Measurements from ENCODE around the gene PLCL1. TPM values are rescaled to one million over a fixed set of nuclear protein-coding genes. Genes with fewer than 3 reads are reported as not detected.

Gene PLCL1
- total and polyA plus RNA-seq, 2 donors (not counting 3 experiments of a cell fraction or from before 2014, with no cell fraction given), result 0.79 to 3.4 TPM

DNA sequence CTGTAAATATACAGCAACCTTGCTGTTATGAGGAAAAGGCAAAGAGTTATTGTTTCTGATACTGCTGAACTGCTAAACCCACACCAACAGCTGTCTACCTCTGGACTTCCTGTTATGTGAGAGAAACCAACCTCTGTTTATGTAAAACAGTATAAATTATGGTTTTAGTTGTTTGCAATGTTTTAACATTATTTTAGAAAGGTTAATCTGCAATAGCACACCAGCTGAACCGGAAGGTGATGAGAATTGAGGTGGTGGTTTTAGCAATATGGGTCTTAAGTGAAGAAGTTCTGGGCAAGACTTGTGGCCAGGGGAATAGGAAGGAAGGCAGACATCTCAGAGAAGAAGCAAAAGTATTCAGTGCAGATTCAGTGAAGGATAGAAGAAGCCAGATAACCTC, 237.8 kb downstream of the PLCL1 start:
- H3K4me1 ChIP-seq (ENCODE audit: control insufficient read depth, extremely low read depth, insufficient read depth, low read length), result no peaks in the 10 kb centered on the region
- no peak for DNase-seq (ENCODE audit: low read depth, low spot score)
- TF ChIP-seq GATA2 (IDR thresholded peaks at IDR 0.05; ENCODE audit: insufficient read depth, insufficient read length, low read depth, low read length) (no peak), POLR2AphosphoS5 (IDR thresholded peaks at IDR 0.05; ENCODE audit: insufficient read depth, low read depth, low read length) (no peak), POLR2A (IDR thresholded peaks at IDR 0.05; ENCODE audit: low read depth, low read length) (no peak)
- H3K4me3 ChIP-seq (replicated peaks in 1 of 3; ENCODE audit: insufficient read depth in 1 of 3, low read depth in 1 of 3, low read length in 3 of 3), result no peak overlapping the region
- dilution Hi-C loops (cut with MboI; ENCODE audit: extremely low pct_ligation_motif_present, low sequenced_read_pairs), result no loop called here
- no peaks in the 10 kb centered on the region for H3K27me3 ChIP-seq (ENCODE audit: control insufficient read depth in 2 of 2, insufficient read depth in 2 of 2, low read length in 2 of 2)
- no peak overlapping the region for H3K27ac ChIP-seq (ENCODE audit: insufficient read depth, low read depth, low read length)
- no peak overlapping the region for H3K9ac ChIP-seq (replicated peaks; ENCODE audit: extremely low read depth, insufficient read depth, low read length)
- no TSS peak for BruUV-seq (replicated peaks)
- intact Hi-C loops (cut with micrococcal nuclease), result no loop called here
- POLR2A ChIA-PET, result no interaction called here
- no peaks in the 10 kb centered on the region for H4K20me1 ChIP-seq (replicated peaks; ENCODE audit: control insufficient read depth, extremely low read depth, insufficient read depth, low read length)
- H3K79me2 ChIP-seq (ENCODE audit: control insufficient read depth, insufficient read depth, low read length), result no peaks in the 10 kb centered on the region
- no peak overlapping the region for H3K4me2 ChIP-seq (ENCODE audit: insufficient read depth, low read length)
- CTCF ChIA-PET, result no interaction called here
- no peaks in the 10 kb centered on the region for H3K9me1 ChIP-seq (replicated peaks; ENCODE audit: control insufficient read depth, extremely low read depth, insufficient read depth, low read length)
- H2AFZ ChIP-seq (ENCODE audit: low read depth, low read length), result no peak overlapping the region
- H3K9me3 ChIP-seq (replicated peaks; ENCODE audit: control insufficient read depth, insufficient read depth, low read length), result no peaks in the 10 kb centered on the region
- no peaks in the 10 kb centered on the region for H3K36me3 ChIP-seq (ENCODE audit: control insufficient read depth in 2 of 2, extremely low read depth in 1 of 2, insufficient read depth in 2 of 2, low read length in 2 of 2)
- FAIRE-seq, result no peak

GRCh38 chr2:198044777-198045176, 240.4 kb downstream of the PLCL1 start:
- Histone ChIP-seq H3K4me1 (ENCODE audit: control insufficient read depth, extremely low read depth, insufficient read depth, low read length) (no peaks in the 10 kb centered on the region), H3K27me3 (ENCODE audit: control insufficient read depth in 2 of 2, insufficient read depth in 2 of 2, low read length in 2 of 2) (no peaks in the 10 kb centered on the region), H3K27ac (ENCODE audit: insufficient read depth, low read depth, low read length) (no peak overlapping the region), H3K4me3 (replicated peaks in 1 of 3; ENCODE audit: insufficient read depth in 1 of 3, low read depth in 1 of 3, low read length in 3 of 3) (no peak overlapping the region), H3K9me1 (replicated peaks; ENCODE audit: control insufficient read depth, extremely low read depth, insufficient read depth, low read length) (no peaks in the 10 kb centered on the region), H3K79me2 (ENCODE audit: control insufficient read depth, insufficient read depth, low read length) (no peaks in the 10 kb centered on the region), H3K36me3 (ENCODE audit: control insufficient read depth in 2 of 2, extremely low read depth in 1 of 2, insufficient read depth in 2 of 2, low read length in 2 of 2) (no peaks in the 10 kb centered on the region), H2AFZ (ENCODE audit: low read depth, low read length) (no peak overlapping the region), H3K9me3 (replicated peaks; ENCODE audit: control insufficient read depth, insufficient read depth, low read length) (no peaks in the 10 kb centered on the region), H3K9ac (replicated peaks; ENCODE audit: extremely low read depth, insufficient read depth, low read length) (no peak overlapping the region), H4K20me1 (replicated peaks; ENCODE audit: control insufficient read depth, extremely low read depth, insufficient read depth, low read length) (no peaks in the 10 kb centered on the region), H3K4me2 (ENCODE audit: insufficient read depth, low read length) (no peak overlapping the region)
- TF ChIP-seq JUN (IDR thresholded peaks at IDR 0.05; ENCODE audit: borderline replicate concordance, insufficient read depth, insufficient read length, low read depth) (no peak), EZH2 (IDR thresholded peaks at IDR 0.05; ENCODE audit: borderline replicate concordance, low read depth, low read length, severe bottlenecking) (no peak), POLR2A (IDR thresholded peaks at IDR 0.05; ENCODE audit: low read depth, low read length) (no peak)
- TF ChIP-seq, protein P1, sequence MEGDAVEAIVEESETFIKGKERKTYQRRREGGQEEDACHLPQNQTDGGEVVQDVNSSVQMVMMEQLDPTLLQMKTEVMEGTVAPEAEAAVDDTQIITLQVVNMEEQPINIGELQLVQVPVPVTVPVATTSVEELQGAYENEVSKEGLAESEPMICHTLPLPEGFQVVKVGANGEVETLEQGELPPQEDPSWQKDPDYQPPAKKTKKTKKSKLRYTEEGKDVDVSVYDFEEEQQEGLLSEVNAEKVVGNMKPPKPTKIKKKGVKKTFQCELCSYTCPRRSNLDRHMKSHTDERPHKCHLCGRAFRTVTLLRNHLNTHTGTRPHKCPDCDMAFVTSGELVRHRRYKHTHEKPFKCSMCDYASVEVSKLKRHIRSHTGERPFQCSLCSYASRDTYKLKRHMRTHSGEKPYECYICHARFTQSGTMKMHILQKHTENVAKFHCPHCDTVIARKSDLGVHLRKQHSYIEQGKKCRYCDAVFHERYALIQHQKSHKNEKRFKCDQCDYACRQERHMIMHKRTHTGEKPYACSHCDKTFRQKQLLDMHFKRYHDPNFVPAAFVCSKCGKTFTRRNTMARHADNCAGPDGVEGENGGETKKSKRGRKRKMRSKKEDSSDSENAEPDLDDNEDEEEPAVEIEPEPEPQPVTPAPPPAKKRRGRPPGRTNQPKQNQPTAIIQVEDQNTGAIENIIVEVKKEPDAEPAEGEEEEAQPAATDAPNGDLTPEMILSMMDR (IDR thresholded peaks at IDR 0.05; ENCODE audit: extremely low read depth in 1 of 2, insufficient read depth in 1 of 2, low read depth in 1 of 2, low read length in 2 of 2), result no peak
- DNase-seq (ENCODE audit: low read depth, low spot score) (no peak), FAIRE-seq (no peak)
- ChIA-PET POLR2A (no interaction called here), CTCF (no interaction called here)
- dilution Hi-C loops (cut with MboI; ENCODE audit: extremely low pct_ligation_motif_present, low sequenced_read_pairs), result no loop called here
- BruUV-seq (replicated peaks), result no TSS peak
- intact Hi-C loops (cut with micrococcal nuclease), result no loop called here
